Ecto neural progenitor cell (in vitro differentiated cells): Measurements from ENCODE around the gene BSCL2.
"Not testable (repeated sequence)": the region's sequence is repeated elsewhere in the genome, so short reads cannot be mapped to it uniquely, and the experiment has no call there.

Experiments
- DNase-seq: peaks from one replicate; pipeline ENCODE4 v3.0.0-alpha.2; 2018; ENCODE audit warnings: low spot score

BSCL2 gene

DNA sequence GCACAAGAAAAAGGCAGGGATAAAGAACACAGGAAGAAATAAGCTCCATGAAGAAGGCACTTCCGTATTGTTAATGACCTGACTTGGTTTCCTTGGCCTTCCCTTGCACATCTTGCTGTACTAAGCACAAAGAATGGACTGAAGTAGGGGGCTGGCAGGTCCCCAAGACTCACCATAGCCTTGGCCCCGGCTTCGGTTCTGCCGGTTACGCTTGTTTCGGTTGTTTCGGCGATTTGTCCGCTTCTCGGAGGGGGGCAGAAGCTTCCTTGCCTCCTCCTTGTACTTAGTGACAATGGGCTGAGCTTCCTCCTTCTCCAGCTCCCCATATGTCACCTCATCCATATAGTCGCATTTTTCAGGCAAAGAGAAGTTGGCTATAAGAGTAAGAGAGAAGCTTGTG, 9.6 kb upstream of the BSCL2 start:
- DNase-seq: no peak

DNA sequence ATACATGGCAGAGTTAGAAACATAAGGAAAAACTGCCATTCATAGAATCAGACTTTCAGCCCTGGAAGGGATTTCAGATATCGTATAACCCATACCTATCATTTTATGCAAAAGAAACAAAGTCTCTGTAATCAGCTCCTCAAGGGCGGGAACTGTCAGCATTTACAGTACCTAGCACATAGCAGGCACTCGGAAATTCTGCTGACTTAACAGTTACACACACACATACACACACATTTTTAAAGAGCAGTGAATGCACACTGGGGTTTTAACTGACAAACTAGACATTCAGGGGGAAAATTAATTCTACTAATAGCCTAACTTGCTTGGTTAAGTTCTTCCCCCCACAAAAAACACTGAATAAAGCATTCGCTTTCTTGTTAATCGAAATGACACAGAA, 9.0 kb upstream of the BSCL2 start:
- no peak for DNase-seq

DNA sequence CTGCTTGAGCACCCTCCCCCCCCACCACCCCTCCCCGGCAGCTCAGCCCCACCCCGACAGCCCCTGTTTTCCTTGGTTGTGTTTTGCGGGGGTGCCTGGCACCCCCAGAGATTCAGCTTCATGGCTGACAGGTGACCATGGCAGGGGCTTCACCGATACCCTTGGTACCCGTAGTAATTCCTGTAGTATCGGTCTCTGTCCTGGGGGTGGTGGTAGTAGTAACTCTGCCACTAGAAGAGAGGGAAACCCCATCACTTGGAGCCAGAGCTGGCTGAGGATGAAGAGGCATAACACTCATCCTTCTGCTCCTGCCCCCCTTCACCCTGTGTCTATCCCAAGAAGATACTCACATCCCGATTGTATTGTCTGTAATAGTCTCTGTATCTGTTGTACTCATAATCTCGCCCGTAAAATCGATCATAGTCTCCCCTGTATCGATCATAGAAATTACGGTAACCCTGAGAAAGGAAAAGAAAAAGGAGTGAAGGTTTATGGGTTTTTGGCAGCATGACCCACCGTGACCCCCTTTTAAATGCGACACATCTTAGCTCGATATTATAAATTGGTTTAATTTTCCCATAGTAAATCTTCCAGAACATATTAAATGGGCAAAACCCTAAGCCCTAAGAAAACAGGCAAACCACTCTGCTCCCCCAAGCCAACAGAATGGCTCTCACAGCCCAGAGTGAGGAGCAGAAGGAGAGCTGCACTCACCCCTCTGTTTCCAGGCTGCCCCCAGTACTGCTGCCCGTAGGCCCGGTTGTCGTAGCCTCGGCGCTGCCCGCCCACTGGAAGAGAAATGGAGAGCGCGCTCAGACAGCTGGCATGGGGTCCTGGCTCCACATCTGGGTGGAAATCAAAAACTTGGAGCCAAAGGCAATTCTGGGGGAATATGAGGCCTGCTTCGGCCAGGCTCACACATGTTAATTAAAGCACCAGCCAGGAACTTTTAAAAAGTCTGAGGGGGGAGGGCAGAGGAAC, 8.2 kb upstream of the BSCL2 start:
- DNase-seq: no peak

- DNase-seq: no peak
Observed at GRCh38 chr11:62713343-62713742, 6.1 kb upstream of the BSCL2 start.

DNA sequence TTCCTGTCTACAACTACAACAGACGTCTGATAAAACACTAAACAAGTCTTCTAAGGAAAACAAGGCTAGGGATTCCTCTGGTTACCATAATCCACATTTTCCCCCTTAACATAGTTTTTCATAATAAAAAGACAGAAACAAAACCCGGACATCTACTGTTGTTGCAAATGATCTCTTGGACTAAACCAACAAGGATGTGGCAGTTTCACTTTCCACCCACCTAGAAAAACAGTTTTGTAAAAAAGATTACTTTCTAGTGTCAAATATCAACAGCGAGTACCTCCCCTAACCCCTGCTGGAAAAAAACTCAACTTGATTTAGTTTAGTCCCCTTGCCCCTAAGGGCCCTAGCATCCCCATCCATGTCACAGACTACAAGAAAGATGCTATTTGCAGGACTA, 5.6 kb upstream of the BSCL2 start:
- no peak for DNase-seq

- DNase-seq: no peak
Observed at GRCh38 chr11:62712276-62712812, 5.1 kb upstream of the BSCL2 start.

DNA sequence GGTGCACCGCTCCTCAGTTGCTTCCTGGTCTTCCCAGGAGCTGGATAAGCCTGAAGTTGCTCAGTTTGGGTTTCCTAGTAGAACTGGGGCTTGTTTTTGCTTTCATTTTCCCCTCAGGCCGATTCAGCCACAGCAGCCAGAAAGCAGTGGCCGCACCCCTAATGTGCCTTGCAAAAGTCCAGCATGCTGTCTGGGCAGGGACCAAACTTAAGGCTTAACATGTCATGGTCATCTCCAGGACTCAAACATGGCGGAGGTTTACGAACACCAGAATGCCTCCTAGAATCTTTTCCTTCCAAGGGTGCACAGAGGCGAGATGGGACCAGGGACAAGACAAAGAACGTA, 2.7 kb upstream of the BSCL2 start:
- DNase-seq: no peak

DNA sequence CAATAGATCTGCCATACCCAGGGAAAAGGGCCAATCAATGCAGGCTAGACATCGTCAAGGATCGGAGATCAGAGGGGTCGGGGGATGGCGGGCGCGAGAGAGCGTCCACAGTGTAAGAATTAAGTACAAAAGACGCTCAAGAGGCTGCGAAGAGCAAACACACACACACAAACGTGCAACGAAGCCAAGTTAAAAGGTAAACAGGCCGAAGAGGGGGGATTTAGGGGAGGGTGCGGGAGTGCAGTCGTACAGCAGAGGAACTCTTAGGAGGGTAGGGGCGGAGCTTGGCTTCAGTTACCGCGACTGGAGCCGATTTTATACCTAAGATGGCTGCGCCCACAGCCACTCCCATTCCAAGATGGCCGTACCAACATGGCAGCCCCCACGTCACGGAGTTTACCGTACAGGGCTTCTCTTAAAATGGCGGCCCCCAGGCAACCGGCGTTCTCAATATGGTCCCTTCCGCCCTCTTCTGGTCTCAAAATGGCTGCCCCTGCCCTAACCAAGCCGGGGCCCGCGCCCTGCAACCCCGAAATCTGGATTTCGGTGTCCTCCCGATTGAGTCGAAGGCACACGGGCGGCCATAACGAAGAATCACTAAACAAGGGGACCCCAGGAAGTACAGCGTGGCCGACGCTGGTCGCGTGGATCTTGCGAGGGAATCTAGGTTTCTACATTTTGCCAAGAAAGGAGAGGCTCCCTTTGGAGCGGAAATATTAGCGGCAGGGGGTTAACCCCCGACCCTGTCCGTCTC, 2.2 kb upstream of the BSCL2 start:
- DNase-seq: peak; percentile 96

DNA sequence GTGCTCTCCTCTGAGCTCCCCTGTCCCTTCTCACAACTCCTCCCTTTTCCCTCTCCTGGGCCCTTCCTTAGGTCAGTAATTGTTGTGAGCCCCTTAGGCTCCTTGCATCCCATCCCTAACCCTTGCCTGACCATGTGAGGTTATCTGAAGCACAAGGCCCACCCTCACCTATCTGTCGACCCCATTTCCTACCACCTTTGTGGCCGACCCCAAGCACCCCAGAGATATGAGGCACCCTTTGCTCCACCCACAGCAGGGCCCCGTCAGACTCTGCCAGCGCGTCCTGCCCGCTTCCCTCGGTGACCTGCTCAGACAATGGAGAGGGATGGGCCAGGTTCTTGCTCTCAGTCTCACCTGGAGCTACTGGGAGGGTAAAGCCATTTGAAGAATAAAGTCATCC, 1.6 kb upstream of the BSCL2 start:
- peak; percentile 62 for DNase-seq

GRCh38 chr11:62708392-62708791, 1.2 kb upstream of the BSCL2 start:
- peak; percentile 48 for DNase-seq

GRCh38 chr11:62706850-62707247, 375 bp downstream of the BSCL2 start:
- no peak for DNase-seq

DNA sequence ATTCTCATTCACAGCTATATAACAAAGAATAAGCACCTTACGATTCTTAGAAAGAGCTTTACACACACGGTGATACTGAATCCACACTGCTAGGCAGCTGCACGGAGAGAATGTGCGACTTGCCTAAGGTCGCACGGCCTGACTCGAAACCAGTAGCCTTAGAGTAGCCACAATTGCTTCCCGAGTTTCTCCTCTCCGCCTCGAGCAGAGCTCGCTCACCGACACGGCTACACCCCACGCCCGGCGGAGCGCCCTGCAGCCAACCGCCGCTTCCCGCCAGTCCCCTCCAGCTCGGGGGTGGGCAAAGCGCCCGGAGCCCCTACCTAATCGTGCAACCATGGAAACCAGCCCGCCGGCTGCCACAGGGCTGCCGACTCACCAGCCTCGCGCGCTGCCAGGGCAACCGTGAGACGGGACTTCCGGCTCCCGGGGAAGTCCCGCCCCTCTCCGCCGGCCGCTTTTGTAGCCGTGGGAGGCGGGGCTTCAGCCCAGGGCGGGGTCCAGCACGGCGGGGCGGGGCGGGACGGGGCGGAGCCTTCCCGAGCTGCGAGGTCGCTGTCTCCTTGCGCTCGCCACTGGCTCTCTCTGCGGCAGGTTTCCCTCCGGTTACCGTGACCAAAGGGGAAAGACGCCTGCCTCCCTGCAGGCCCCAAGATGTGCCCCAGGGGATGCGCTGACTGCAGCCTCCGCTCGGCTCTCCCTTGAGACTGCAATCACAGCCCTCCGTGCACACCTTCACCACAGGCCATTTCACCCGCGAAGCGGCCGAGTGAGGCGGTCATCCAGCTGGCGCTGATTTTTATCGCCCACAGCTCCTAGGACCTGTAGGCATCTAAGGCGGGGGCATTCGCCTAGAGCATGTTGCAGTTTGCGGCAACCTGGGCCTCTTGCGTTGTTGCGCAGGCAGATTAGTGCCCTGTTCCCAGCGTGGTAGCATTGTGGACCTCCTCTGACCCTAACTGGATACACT, 1.1 kb downstream of the BSCL2 start:
- peak; percentile 98 for DNase-seq

DNA sequence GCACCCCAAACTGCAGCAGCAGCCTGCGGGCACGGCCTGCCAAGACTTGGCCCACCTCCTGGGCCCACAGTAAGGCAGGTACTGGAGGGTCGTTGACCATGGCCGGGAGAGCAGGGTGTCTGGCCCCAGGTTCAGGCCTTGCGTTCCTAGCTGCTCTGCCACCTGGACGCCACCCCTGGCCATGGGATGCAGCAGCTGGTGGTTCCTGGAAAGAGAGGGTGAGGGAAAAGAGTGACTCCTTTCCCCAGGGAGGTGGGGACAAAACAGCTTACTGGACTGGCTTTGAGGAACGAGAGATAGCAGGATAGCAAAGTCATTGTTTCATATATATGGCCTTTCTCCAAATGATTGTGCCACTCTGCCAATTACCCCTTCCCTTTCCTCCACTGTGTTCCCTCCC, 1.8 kb downstream of the BSCL2 start:
- peak; percentile 50 for DNase-seq

- not testable (repeated sequence) for DNase-seq
Observed at GRCh38 chr11:62703921-62704320, 3.3 kb downstream of the BSCL2 start.

DNA sequence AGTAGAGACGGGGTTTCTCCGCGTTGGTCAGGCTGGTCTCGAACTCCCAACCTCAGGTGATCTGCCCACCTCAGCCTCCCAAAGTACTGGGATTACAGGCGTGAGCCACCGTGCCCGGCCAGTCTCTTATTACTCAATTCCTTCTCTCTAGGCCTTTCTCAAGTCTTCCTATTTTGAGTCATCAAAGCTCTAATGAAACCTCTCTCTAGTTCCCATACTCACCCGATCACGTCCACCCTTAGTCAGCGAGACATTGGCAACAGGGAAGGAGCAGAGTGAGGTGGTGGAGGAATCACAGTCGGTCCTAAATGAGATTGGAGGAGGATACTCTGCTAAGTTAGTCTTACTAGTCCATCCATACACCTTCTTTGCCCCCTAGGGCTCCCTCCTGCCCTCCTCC, 5.0 kb downstream of the BSCL2 start:
- DNase-seq: no peak

GRCh38 chr11:62694455-62695167, 12.6 kb downstream of the BSCL2 start:
- peak; percentile 76 for DNase-seq

DNA sequence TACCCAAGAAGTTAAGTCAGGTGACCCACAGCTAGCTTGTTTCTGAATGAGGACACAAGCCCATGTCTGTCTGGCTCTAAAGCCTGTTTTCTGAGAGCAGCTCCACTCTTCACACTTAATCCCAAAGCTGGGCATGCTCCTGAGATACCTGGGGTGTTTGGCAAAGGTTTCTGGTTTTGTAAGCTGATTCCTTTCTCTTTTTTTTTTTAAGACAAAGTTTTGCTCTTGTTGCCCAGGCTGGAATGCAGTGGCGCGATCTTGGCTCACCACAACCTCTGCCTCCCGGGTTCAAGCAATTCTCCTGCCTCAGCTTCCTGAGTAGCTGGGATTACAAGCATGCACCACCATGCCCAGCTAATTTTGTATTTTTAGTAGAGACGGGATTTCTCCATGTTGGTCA, 13.6 kb downstream of the BSCL2 start:
- DNase-seq: not testable (repeated sequence)

DNA sequence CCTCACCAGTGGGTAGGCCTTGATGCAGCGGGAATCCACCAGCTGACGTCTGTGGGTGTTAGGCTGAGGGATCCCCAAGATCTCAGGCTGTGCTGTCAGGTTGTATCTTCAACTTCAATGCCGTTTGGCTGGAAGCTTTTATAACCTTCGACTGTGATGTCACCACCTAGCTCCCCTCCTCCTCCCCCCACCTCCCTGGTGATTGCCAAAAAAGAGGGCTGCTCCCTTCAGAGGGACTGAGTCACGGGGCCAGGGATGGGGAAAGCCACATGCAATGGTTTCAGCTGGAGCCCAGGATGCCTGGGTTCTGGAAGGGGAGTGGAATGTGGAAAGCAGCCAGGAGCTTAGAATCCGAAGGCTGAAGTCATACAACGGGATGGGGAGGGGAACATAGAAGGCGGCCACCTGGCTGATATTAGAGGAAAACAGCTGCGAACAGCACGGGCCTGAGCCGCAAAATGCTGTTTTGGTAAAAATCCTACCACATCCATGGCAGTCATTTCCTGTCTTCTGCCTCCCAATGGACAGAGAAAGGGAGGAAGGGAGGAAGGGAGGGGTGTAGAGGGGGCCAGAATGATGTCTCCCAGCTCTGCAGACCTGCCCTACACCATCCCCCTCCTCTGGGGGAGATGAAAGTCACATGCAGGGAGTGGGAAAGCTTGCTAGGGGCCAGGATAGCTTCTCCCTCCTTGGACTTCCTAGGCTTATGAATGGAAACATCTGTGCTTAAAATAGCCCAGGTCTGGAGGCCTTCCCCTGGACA, 17.6 kb downstream of the BSCL2 start, which contains the start of gene LRRN4CL:
Gene LRRN4CL (minus strand): TSS at position 110 of the 763 bp plus-strand sequence. CDS start 1,022 bp downstream, outside the sequence.
- no peak for DNase-seq

DNA sequence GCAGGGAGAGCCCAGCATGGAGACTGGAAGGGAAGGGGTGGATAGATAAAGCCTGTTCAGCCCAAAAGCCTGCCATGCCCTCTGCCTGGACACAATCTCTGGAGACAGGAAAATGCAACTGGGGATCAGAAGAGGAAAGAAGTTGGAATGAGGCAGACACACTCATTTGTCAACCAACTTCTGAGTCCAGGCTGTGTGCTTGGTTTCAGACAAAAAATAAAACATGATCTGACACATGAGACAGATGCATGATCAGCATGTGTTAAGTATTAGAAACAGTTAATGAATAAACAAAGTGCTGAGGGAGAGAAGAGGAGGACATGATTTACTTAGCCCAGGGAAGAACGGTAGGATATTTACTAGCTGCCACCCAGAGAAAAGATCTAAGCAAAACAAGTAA, 18.7 kb downstream of the BSCL2 start:
- no peak for DNase-seq
